ENCODE results near the gene HS6ST2. TPM values are rescaled to one million over a fixed set of nuclear protein-coding genes. Genes with fewer than 3 reads are reported as not detected.

HS6ST2 gene
- total RNA-seq, 1 experiment from 2014 or later, result 24.6 TPM

GRCh38 chrX:132591719-132592275 lies 366.6 kb downstream of the HS6ST2 start:
- H3K27me3 ChIP-seq (ENCODE audit: insufficient read depth, low read length), result no peaks in the 10 kb centered on the region; the same call in 1 of the 2 replicates
- no peaks in the 10 kb centered on the region for H3K9me2 ChIP-seq (ENCODE audit: insufficient read depth)
- no peak overlapping the region for H3K4me2 ChIP-seq (ENCODE audit: low read length)
- intact Hi-C loops (cut with micrococcal nuclease), result no loop called here
- TF ChIP-seq ZBTB33 (IDR thresholded peaks at IDR 0.05; ENCODE audit: extremely low read depth, insufficient replicate concordance, low read length) (no peak), RAD21 (IDR thresholded peaks at IDR 0.05; ENCODE audit: low read depth) (no peak), SIN3A (IDR thresholded peaks at IDR 0.05; ENCODE audit: low read depth) (no peak), CBX3 (IDR thresholded peaks at IDR 0.05; ENCODE audit: low read depth) (no peak), CTCF (IDR thresholded peaks at IDR 0.05 in 2 of 3, conservative IDR thresholded peaks at IDR 0.05 in 1 of 3; ENCODE audit: borderline replicate concordance in 1 of 3, insufficient read depth in 1 of 3, low read depth in 2 of 3, low read length in 2 of 3) (no peak)
- H4K20me1 ChIP-seq (ENCODE audit: insufficient read depth), result no peaks in the 10 kb centered on the region
- no peak overlapping the region for H3K4me3 ChIP-seq (replicated peaks in 1 of 2; ENCODE audit: low read depth in 1 of 2, low read length in 2 of 2)
- DNase-seq (ENCODE audit: low read depth, low spot score) (no peak), ATAC-seq (no peak)
- ChIA-PET RAD21 (ENCODE audit: low non-redundant PET in 1 of 2, low total read pairs in 2 of 2, uncharacterized antibody in 2 of 2, unreplicated experiment in 2 of 2) (no interaction called here), POLR2A (no interaction called here), CTCF (interaction anchor here (1.6 kb wide), 1 partner anchor 299 kb away, joined by 7 read pairs; no protein-coding TSS in a partner anchor)
- no peaks in the 10 kb centered on the region for H3K4me1 ChIP-seq (ENCODE audit: control insufficient read depth in 1 of 2, insufficient read depth in 2 of 2, low read length in 2 of 2)
- H2AFZ ChIP-seq (ENCODE audit: low read depth, low read length, poor library complexity, severe bottlenecking), result no peak overlapping the region
- no peaks in the 10 kb centered on the region for H3K36me3 ChIP-seq (ENCODE audit: control insufficient read depth in 1 of 2, insufficient read depth in 2 of 2, low read length in 2 of 2)
- no TSS peak for BruUV-seq (replicated peaks)
- no peaks in the 10 kb centered on the region for H3K79me2 ChIP-seq (ENCODE audit: insufficient read depth, low read length)
- H3K27ac ChIP-seq (ENCODE audit: low read depth, low read length), result no peak overlapping the region
- H3K9ac ChIP-seq (ENCODE audit: low read length), result no peak overlapping the region
- H3K9me3 ChIP-seq (ENCODE audit: control insufficient read depth in 1 of 2, insufficient read depth in 1 of 2, low read depth in 1 of 2, low read length in 2 of 2), result no peaks in the 10 kb centered on the region

Measured in HCT116 (cell line).